ENCODE results near the gene GSC2.

GRCh38 chr22:19122143-19122751 lies 27.8 kb downstream of the GSC2 start, which contains the start of gene DGCR2:
- no peak for TF ChIP-seq CTCF (conservative IDR thresholded peaks at IDR 0.05; ENCODE audit: low read length)
- no peak for TF ChIP-seq EZH2phosphoT487 (IDR thresholded peaks at IDR 0.05; ENCODE audit: borderline replicate concordance)
